Pons (tissue), 1 donor: Measurements from ENCODE around the gene TM9SF2.
"Not testable (repeated sequence)": the region's sequence is repeated elsewhere in the genome, so short reads cannot be mapped to it uniquely, and the experiment has no call there.

Experiments used
- DNase-seq: peaks from one replicate; pipeline ENCODE4 v3.0.0-alpha.2; 2016; ENCODE audit warnings: low spot score

The TM9SF2 gene

GRCh38 chr13:99501184-99501847 is at the start of gene TM9SF2:
Gene TM9SF2, plus strand, starts transcription at chr13:99501472. Its CDS starts 135 bp downstream, at chr13:99501607.
- peak; percentile 91 for DNase-seq

GRCh38 chr13:99454518-99455183 is 46.6 kb upstream of the TM9SF2 start:
- no peak for DNase-seq

- no peak for DNase-seq
These were observed 42.0 kb upstream of the TM9SF2 start for GRCh38 chr13:99459099-99459850.

GRCh38 chr13:99460802-99461201 is 40.5 kb upstream of the TM9SF2 start:
- DNase-seq, result peak; percentile 32

- no peak for DNase-seq
These were observed 37.5 kb upstream of the TM9SF2 start for GRCh38 chr13:99463646-99464397.

- DNase-seq, result no peak
These were observed 36.8 kb upstream of the TM9SF2 start for GRCh38 chr13:99464441-99464949.

- DNase-seq, result no peak
These were observed 35.8 kb upstream of the TM9SF2 start for GRCh38 chr13:99465454-99465853.

- DNase-seq, result no peak
These were observed 33.5 kb upstream of the TM9SF2 start for GRCh38 chr13:99467764-99468163.

- no peak for DNase-seq
These were observed 32.2 kb upstream of the TM9SF2 start for GRCh38 chr13:99469041-99469440.

GRCh38 chr13:99470027-99470426 is 31.2 kb upstream of the TM9SF2 start:
- no peak for DNase-seq

- DNase-seq, result no peak
These were observed 29.8 kb upstream of the TM9SF2 start for GRCh38 chr13:99471221-99472121.

GRCh38 chr13:99472122-99472440 is 29.2 kb upstream of the TM9SF2 start:
- no peak for DNase-seq

GRCh38 chr13:99473515-99473914 is 27.8 kb upstream of the TM9SF2 start:
- DNase-seq, result no peak

- DNase-seq, result no peak
These were observed 24.6 kb upstream of the TM9SF2 start for GRCh38 chr13:99476648-99477047.

- DNase-seq, result no peak
These were observed 23.8 kb upstream of the TM9SF2 start for GRCh38 chr13:99477493-99477892.

- DNase-seq, result no peak
These were observed 19.9 kb upstream of the TM9SF2 start for GRCh38 chr13:99481366-99481765.

GRCh38 chr13:99484473-99484872 is 16.8 kb upstream of the TM9SF2 start:
- no peak for DNase-seq

- no peak for DNase-seq
These were observed 14.3 kb upstream of the TM9SF2 start for GRCh38 chr13:99486996-99487395.

GRCh38 chr13:99489028-99489427 is 12.2 kb upstream of the TM9SF2 start:
- DNase-seq, result no peak

GRCh38 chr13:99491750-99492149 is 9.5 kb upstream of the TM9SF2 start:
- not testable (repeated sequence) for DNase-seq
